GM19193 (cell line): ENCODE data around the gene GGT6.

Experiments used
- POLR2A ChIP-seq: IDR thresholded peaks from 4 replicates; pipeline ENCODE4 v1.6.1; 2011; ENCODE audit not compliant: insufficient read depth, insufficient read length; ENCODE audit errors: extremely low read depth

GGT6 gene

DNA sequence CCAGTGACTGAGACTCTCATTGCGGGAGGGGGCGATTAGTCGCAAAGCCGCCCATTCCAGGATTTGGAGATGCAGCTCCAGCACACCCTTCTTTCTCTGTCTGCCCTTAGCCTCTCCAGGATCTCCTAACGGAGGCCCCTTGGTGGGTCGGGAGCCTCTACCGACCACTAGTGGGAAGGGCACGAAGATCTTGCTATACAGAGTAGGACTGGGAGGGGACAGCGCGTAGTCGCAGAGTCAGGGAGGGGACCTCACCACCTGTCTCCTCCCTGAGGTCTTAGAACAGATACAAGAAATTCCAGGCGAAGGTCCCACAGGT is 23.4 kb upstream of the GGT6 start:
- no peak for TF ChIP-seq POLR2A

DNA sequence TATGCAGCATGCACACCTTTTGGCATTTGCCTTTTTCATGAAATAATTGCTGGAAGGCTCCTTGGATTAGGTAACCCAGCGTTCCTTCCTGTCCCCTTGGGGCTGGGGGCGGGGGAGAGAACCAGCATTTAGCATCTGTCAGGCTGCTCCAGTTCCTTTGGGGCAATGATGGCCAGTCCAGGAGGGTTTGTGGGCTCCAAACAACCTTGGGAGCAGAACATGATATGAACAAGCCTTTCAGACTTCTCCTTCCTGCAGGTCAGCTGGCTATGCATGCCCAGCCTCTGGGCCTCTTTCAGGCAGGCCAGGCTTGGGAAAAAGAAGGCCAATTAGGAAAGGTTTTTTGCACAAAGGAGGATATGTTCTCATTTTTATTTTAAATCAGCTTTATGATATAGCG is 22.8 kb upstream of the GGT6 start:
- no peak for TF ChIP-seq POLR2A

DNA sequence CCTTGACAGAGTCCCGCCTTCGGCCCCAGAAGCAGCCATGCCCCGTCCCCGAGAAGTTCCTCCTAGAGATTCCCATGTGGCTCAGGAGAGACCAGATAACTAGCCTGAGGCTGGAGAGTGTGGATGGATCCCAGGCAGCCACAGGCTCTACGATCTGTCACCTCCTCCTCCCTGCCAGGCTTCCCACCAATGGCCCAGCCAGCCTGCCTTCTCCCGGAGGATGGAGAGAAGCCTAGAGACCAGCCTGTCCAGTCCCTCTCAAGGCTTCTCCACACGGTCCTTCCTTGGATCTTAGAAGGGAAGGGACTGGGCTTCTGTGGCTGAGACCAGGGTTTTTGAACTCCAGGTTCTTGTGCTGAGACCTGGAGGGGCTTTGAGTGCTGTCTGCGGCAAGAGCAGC is 22.3 kb upstream of the GGT6 start:
- no peak for TF ChIP-seq POLR2A

DNA sequence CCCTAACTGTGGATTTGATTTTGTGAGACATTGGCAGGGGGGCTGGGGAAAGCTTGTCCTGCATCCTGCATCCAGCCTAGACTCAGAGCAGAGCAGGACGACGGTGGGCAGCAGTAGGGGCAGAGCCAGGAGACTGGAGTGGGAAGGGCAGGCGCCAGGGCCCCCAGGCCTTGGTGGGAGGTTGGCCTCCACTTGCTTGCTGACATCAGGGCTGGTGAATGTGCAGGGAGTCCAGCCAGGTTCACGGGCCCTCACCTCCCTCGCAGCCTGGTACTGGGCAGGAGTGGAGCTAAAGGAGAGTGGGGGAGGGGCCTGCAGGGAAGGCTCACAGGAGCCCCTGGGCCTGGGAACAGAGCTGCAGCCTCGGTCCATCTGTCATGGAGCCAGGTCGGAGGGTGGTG is 21.7 kb upstream of the GGT6 start:
- TF ChIP-seq POLR2A, result no peak

DNA sequence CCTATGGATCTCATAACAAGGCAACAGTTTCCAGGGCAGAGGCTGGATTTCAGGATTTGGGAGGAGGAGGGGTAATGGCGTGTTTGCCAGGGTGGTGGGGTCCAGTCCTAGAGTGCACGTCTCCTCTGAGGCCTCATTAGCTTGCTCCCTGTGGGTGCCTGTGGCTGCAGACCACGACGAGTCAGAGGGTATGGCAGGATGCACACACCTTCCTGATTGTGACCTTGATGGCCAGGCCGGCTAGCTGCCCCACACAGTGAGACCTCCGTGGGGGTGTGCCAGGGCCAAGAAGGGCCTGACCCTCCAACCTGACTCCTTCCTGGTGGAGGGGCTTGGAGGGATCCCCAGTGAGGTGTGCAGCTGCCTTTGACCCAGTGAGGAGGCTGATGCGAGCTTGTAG is 19.9 kb upstream of the GGT6 start:
- no peak for TF ChIP-seq POLR2A

DNA sequence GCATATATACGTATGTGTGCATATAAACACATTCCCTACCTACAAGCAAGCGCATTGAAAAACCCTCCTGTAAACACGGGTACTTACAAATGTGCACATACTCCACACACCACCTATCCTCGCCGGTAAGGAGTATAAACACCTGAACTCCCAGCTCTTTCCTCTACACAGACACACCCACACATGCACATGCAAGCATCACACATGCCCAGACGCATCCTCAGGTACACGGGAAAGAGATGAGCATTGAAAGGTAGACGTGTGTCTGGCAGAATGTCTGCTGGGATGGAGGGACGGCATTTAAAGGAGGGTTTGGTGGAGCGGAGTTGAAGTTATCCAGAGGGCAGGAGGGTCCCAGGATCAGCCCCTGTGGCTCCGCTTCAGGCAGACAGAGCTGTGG is 19.3 kb upstream of the GGT6 start:
- TF ChIP-seq POLR2A, result no peak

DNA sequence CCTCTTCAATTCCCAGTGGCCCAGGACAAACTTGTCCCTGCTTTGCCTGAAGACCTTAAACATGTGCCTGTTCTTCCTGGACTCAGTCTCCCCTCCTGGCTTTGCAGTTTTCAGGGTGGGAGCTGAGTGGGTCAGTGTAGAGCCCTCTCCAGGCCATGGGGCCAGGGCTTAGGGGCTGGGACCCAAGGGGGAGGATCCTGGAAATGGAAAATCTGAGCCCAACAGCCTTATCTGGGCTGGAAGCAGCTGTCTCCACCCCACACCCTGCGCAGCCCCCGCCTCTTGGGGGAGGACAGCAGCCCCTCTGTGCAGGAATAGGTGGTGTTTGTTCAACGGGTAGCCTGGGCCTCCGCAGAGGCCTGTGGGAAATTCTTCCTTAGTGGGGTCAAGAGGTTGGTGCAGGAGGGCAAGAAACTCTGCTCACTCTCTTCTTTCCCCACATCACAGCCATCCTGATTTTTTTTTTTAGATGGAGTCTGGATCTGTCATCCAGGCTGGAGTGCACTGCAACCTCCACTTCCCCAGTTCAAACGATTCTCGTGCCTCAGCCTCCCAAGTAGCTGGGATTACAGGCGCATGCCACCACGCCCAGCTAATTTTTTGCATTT is 17.1 kb upstream of the GGT6 start:
- no peak for TF ChIP-seq POLR2A

DNA sequence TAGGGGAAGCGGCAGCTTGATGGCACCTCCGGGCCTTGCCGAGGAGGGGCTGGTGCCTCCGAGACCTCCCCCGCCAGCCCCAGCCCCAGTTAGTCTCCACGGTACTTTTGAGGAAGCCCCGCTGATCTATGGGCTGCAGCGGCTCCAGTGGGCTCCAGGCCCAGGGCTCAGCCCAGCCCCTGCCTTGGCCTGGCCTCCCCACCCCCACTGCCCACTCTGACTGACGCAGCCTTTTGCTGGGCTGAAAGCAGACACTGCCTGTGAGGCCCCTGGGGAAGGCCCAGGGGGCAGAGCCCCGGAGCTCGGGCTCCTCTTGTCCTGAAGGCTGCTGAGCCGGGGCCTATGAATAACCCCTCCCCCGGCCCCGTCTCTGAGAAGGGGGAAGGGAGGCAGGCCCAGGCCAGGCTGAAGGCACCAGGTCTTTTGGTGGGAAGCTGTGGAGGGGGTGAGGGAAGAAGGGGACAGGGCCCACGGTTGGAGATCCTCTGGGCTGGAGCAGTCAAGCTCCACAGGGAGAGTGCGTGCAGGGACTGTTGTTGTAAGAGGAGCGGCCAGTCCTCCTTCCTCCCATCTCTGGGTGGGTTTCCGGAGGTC is 16.4 kb upstream of the GGT6 start:
- no peak for TF ChIP-seq POLR2A

DNA sequence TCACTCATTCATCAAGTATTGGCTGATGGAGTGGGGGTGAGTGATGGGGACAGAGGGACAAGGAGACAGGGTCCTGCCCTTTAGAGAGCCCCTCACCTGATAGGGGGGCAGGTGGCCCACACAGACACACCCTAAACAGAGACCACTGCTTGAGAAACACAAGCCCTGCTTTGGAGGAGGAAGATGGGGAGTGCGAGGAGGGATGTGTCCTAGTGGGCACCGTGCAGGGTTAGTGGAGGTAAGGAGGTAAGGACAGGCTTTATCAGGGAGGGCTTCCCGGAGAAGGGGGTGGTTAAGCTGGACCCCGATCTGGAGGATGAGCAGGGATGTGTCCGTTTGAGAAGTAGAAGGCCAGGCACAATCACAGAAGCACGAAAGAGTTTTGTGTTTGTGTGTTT is 15.8 kb upstream of the GGT6 start:
- TF ChIP-seq POLR2A, result no peak

DNA sequence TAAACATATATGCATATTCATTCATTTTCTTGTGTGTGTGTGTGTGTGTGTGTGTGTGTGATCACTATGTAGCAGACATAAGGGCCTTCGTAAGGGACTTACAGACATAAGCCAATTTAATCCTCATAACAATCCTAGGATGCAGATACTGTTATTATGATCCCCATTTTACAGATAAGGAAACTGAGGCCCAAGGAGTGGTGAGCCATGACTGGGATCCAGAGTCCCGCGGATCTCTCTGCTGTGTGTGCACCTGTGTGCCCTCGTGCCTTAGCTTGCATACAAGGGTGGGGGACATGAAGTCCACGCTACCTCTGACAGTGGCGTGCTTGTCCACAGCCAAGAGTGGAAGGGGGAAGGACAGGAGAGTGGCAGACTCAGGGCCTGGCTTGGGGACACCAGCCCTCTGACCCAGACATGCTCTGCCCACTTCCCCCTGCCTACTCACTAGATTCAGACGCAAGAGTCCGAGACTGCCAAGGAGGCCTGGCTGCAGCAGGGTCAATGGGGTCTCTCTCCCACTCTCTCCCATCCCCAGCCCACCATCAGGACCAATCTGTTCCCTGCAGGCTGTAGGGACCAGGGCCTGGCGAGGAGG is 14.2 kb upstream of the GGT6 start:
- no peak for TF ChIP-seq POLR2A

DNA sequence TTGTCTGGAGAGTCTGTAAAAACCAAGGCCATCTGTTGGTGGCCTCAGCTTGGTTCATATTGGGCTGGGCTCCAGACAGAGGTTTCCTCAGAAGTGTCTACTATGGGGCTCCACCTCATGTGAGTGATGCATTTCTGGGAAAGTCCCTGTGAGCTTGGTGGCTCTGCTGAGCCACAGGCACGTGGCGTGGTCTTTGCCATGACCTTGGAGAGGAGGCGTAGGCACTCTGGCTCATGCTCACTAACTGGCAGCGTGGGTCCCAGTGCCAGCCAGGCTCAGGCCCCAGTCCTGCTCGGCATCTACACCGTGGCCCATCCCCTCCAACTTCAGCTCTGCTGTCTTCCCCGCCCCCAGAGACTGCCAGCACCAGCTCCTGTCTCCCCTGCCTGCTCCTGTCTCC is 13.3 kb upstream of the GGT6 start:
- TF ChIP-seq POLR2A, result no peak

DNA sequence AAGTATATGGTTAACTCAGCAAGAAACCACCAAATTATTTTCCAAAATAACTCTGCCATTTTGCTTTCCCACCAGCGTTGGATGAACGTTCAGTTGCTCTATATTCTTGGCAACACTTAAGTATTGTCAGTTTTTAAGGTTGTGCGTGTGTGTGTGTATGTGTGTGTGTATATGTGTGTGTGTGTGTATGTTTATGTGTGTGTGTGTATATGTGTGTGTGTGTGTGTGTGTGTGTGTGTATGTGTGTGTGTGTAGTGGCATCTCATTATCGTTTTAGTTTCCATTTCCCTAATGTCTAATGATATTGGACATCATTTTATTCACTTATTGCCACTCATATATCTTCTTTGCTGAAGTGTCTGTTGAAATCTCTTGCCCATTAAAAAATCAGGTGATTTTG is 12.7 kb upstream of the GGT6 start:
- no peak for TF ChIP-seq POLR2A

DNA sequence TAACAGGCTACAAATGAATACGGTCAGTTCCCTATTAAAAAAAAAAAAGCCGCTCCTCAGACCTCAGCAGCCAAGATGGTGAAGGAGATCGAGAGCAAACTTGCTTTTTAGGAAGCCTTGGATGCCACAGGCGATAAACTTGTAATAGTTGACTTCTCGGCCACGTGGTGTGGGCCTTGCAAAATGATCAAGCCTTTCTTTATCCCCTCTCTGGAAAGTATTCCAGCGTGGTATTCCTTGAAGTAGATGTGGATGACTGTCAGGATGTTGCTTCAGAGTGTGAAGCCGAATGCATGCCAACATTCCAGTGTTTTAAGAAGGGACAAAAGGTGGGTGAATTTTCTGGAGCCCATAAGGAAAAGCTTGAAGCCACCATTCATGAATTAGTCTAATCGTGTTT is 11.8 kb upstream of the GGT6 start:
- TF ChIP-seq POLR2A, result no peak

DNA sequence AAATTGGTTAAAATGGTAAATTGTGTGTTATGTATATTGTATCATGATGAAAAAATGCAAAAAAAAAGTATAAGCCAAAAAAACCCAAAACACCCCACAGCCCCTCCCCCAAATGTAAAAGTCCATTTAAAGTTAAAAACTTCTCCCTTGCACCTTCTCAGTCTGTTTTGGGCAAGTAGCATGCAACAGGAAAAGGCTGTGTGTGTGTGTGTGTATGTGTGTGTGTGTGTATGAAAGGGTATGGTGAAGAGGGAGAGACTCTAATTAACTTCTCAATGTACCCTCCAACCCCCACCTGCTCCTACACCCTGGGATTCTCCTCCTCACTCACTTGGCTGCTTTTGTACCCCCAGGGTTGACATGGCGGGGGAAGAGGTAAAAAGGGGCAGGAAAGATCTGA is 9.2 kb upstream of the GGT6 start:
- TF ChIP-seq POLR2A, result no peak

DNA sequence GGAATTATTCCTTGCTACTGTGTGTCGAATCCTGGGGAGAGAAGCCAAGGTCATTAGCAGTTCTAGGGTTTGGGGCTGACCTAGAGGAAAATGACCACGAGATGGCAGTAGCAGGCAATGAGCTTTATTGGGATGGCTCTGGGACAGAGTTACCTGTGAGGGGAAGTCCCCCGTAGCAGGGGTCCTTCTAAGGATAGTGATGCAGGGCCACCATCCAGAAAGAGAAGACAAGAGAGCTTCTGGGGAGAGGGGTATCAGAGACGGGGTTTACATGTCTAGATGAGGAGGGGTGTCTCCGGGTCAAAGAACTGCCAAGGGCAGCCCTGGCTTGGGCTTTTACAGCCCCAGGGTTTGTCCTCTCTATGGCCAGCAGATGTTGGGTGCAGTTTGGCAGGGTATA is 6.4 kb upstream of the GGT6 start:
- TF ChIP-seq POLR2A, result no peak

DNA sequence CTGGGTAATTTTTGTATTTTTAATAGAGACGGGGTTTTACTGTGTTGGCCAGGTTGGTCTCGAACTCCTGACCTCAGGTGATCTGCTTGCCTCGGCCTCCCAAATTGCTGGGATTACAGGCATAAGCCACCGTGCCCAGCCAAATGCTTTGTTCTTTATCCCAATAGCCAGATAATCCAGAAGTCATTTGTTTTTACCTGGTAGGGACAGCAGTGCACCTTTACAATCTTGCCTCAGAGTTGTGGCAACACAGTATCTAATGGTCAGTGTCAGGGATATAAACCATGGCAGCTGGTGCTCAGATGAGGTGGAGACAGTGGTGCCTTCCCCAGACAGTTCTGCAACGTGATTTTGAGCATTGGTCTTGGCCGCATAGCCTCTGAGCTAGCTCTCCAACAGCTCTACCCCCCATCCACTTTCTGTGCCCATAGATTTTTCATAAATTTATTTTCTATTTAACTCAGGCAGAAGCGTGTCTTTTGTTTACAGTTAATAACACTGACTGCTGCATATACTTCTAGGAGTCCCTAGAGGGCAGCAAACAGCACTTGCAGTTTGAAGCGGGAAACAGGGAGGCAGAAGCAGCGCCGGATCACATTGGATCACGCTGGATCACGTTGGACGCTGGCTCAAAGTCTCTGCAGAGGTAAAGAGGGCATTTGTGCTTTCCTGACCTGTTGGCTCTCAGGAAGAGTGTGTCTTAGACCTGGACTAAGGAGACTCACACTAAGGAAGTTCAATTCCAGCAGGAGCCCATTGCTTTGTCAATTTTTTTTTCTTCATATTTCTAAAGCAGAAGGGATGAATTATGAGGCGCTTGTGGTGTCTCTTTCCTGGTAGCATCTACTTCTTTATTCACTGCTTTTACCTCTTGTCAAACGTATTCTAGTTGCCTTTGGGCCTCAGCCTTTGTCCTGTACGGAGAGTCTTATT is 5.1 kb upstream of the GGT6 start:
- TF ChIP-seq POLR2A, result no peak

DNA sequence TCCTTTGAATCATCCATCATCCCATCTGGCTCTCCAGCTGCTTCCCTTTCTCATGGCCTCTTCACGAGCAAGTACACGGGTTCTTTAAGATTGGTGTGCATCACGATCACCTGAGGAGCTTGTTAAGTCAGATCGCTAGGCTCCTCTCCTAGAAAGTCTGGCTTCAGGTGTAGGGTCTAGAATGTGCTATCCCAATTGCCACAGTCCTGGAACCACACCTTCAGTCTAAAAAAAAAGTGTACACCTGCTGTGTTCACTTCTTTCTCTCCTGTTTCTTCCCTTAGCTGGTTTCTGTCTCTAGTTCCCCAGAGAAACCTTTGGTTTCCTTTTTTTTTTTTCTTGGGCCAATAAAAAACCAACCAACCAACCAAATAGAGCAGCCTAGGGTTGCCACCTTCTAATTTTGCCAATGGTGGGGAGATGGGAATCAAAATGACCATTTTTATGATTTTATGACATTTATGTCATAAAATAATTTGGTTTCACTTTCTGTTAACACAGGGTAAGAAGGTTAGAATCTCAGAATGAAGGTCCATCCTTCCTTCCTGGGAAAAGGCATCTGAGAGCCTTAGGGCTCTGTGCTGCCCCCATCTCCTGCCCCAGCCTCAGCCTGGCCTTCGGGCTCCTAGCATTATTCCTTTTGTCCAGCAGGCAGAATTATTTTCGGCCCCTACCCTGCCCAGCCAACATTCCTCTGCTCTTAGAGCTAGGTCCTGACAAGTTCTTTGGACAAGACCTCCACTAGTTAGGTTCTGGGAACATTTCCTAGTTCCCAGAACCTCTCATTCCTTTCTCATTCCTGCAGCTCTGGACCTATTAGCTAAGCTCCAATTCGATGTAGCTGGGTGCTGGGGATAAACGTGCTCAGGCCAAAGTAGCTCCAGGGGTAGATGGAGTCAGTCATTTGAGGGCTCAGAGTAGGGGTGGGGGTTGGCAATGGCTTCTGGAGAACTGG is 1.9 kb upstream of the GGT6 start:
- TF ChIP-seq POLR2A, result no peak
